HG02973 (cell line): ENCODE measurements around the gene TMEM25.

Source experiments
- ATAC-seq: cut with Tn5 transposase; IDR thresholded peaks from one replicate; pipeline ENCODE4 v1.9.1; 2021; ENCODE audit warnings: moderate library complexity; ENCODE audit not compliant: unreplicated experiment

TMEM25 gene

DNA sequence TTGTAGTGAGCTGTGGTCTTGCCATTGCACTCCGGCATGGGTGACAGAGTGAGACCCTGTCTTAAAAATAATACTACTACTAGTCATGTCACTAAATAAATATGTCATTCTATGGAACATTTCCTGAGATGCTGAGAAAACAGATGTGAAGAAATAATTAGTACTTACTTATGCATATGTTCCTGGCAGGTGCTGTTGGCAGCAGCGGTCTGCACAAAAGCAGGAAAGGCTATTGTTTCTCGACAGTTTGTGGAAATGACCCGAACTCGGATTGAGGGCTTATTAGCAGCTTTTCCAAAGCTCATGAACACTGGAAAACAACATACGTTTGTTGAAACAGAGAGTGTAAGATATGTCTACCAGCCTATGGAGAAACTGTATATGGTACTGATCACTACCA, 50.1 kb downstream of the TMEM25 start:
- no peak for ATAC-seq
